NT2/D1 (cell line): Measurements from ENCODE around the gene PDGFRB.
"Not testable (repeated sequence)": the region's sequence is repeated elsewhere in the genome, so short reads cannot be mapped to it uniquely, and the experiment has no call there.

Experiments
- DNase-seq: peaks from one replicate; pipeline ENCODE4 v3.0.0-alpha.2; 2011; ENCODE audit warnings: low read depth, low spot score
- H3K27me3 ChIP-seq: 2 replicates; pipeline ENCODE4 v1.6.0; 2011; ENCODE audit warnings: mild to moderate bottlenecking; ENCODE audit not compliant: insufficient read length, insufficient read depth
- H3K36me3 ChIP-seq: 2 replicates; pipeline ENCODE4 v1.6.1; 2011; ENCODE audit warnings: mild to moderate bottlenecking, low read length, mixed read lengths; ENCODE audit not compliant: insufficient read depth, insufficient read length
- H3K4me1 ChIP-seq: 2 replicates; pipeline ENCODE4 v1.5.1; 2011; ENCODE audit not compliant: insufficient read depth, insufficient read length
- H3K4me3 ChIP-seq: 2 replicates; pipeline ENCODE4 v1.5.1; 2011; ENCODE audit warnings: low read depth; ENCODE audit not compliant: insufficient read length
- H3K9ac ChIP-seq: 2 replicates; pipeline ENCODE4 v1.6.0; 2011; ENCODE audit warnings: low read depth; ENCODE audit not compliant: insufficient read length
- H3K9me3 ChIP-seq: 2 replicates; pipeline ENCODE4 v1.5.1; 2011; ENCODE audit warnings: mild to moderate bottlenecking, low read length; ENCODE audit not compliant: insufficient read depth
- SUZ12 ChIP-seq: IDR thresholded peaks from 2 replicates; pipeline ENCODE4 v1.6.1; 2011; ENCODE audit not compliant: insufficient read length, insufficient read depth; ENCODE audit errors: extremely low read depth
- YY1 ChIP-seq: IDR thresholded peaks from 2 replicates; pipeline ENCODE4 v1.6.1; 2011; ENCODE audit not compliant: insufficient read length, insufficient read depth
- ZNF274 ChIP-seq: IDR thresholded peaks from 2 replicates; pipeline ENCODE4 v1.6.1; 2011; ENCODE audit warnings: mild to moderate bottlenecking, low read depth, low read length

PDGFRB gene

GRCh38 chr5:150103678-150104549, 51.7 kb downstream of the PDGFRB start:
- no peak for DNase-seq
- Histone ChIP-seq H3K4me1 (peaks cover 3% of the 10 kb centered on the region), H3K27me3 (no peaks in the 10 kb centered on the region), H3K9ac (no peak overlapping the region), H3K4me3 (no peak overlapping the region), H3K9me3 (no peaks in the 10 kb centered on the region), H3K36me3 (no peaks in the 10 kb centered on the region)
- TF ChIP-seq YY1 (no peak), SUZ12 (no peak), ZNF274 (no peak)

- DNase-seq: no peak
- no peaks in the 10 kb centered on the region for H3K27me3 ChIP-seq
- H3K9ac ChIP-seq: no peak overlapping the region
- no peaks in the 10 kb centered on the region for H3K36me3 ChIP-seq
- H3K4me3 ChIP-seq: no peak overlapping the region
- H3K9me3 ChIP-seq: no peaks in the 10 kb centered on the region
- peaks cover 2% of the 10 kb centered on the region for H3K4me1 ChIP-seq
- TF ChIP-seq ZNF274: no peak
- no peak for TF ChIP-seq YY1
- TF ChIP-seq SUZ12: no peak
These were observed 54.6 kb downstream of the PDGFRB start for GRCh38 chr5:150101023-150101422.

GRCh38 chr5:150097152-150097551, 58.5 kb downstream of the PDGFRB start:
- Histone ChIP-seq H3K9me3 (no peaks in the 10 kb centered on the region), H3K4me1 (no peaks in the 10 kb centered on the region), H3K36me3 (no peaks in the 10 kb centered on the region), H3K4me3 (no peak overlapping the region), H3K9ac (no peak overlapping the region), H3K27me3 (no peaks in the 10 kb centered on the region)
- TF ChIP-seq ZNF274: no peak
- TF ChIP-seq SUZ12: no peak
- no peak for TF ChIP-seq YY1
- DNase-seq: no peak

- no peak for DNase-seq
- Histone ChIP-seq H3K9ac (no peak overlapping the region), H3K36me3 (no peaks in the 10 kb centered on the region), H3K4me1 (no peaks in the 10 kb centered on the region), H3K4me3 (no peak overlapping the region), H3K9me3 (no peaks in the 10 kb centered on the region), H3K27me3 (no peaks in the 10 kb centered on the region)
- TF ChIP-seq SUZ12 (no peak), ZNF274 (no peak), YY1 (no peak)
These were observed 63.4 kb downstream of the PDGFRB start for GRCh38 chr5:150092159-150092787.

- TF ChIP-seq YY1 (no peak), ZNF274 (no peak), SUZ12 (no peak)
- Histone ChIP-seq H3K9me3 (no peaks in the 10 kb centered on the region), H3K36me3 (no peaks in the 10 kb centered on the region), H3K27me3 (no peaks in the 10 kb centered on the region), H3K4me3 (no peak within 1 kb of the TSS), H3K4me1 (peaks cover 5% of the 10 kb centered on the region), H3K9ac (no peak within 1 kb of the TSS)
- DNase-seq: no peak
These were observed 69.5 kb downstream of the PDGFRB start, which contains the start of gene CSF1R for GRCh38 chr5:150085950-150086715. Gene CSF1R, minus strand, starts transcription at chr5:150086554. Its CDS starts 127 bp downstream, at chr5:150086427.

- Histone ChIP-seq H3K4me3 (no peak overlapping the region), H3K36me3 (no peaks in the 10 kb centered on the region), H3K9me3 (no peaks in the 10 kb centered on the region), H3K9ac (no peak overlapping the region), H3K4me1 (peaks cover 9% of the 10 kb centered on the region), H3K27me3 (no peaks in the 10 kb centered on the region)
- TF ChIP-seq SUZ12: no peak
- no peak for DNase-seq
These were observed 70.3 kb downstream of the PDGFRB start for GRCh38 chr5:150085191-150085912.

- not testable (repeated sequence) for DNase-seq, H3K9me3 ChIP-seq, H3K4me1 ChIP-seq, H3K27me3 ChIP-seq, H3K4me3 ChIP-seq, H3K9ac ChIP-seq, H3K36me3 ChIP-seq
These were observed 70.9 kb downstream of the PDGFRB start for GRCh38 chr5:150084754-150085153.
